HEK293 (cell line): ENCODE measurements around the gene PRG3.

Experiments
- CTCF ChIA-PET: fragments of 350-600 bp; formaldehyde crosslinking; extraction: SDS; loops from one replicate; lab custom pipeline; 2021; ENCODE audit warnings: antibody characterized with exemption; lab: Yijun Ruan, JAX
- POLR2A ChIA-PET: fragments of 300-600 bp; formaldehyde crosslinking; extraction: SDS; loops from one replicate; lab custom pipeline; 2020; ENCODE audit warnings: antibody characterized with exemption, inconsistent platforms; lab: Yijun Ruan, JAX
- H3K27ac ChIP-seq: fragments of 200-500 bp; sonication (Bioruptor generic); 2 replicates; pipeline ENCODE4 v1.5.1; 2014; ENCODE audit warnings: low read depth, low read length, control low read depth, inconsistent platforms; ENCODE audit errors: extremely low read depth
- H3K36me3 ChIP-seq, 2 experiments: fragments of 200-500 bp in 1 of 2; sonication (Bioruptor generic) in 1 of 2; 1 replicate in 1 of 2; 2 replicates in 1 of 2; pipeline ENCODE4 v1.5.1; 2014 to 2017; ENCODE audit warnings: inconsistent platforms in 2 of 2, low read length in 2 of 2; ENCODE audit not compliant: control insufficient read depth in 2 of 2, insufficient read depth in 1 of 2
- H3K4me1 ChIP-seq: fragments of 200-500 bp; sonication (Bioruptor generic); 2 replicates; pipeline ENCODE4 v1.5.1; 2014; ENCODE audit warnings: mild to moderate bottlenecking, low read length, inconsistent platforms; ENCODE audit not compliant: control insufficient read depth, insufficient read depth
- H3K4me3 ChIP-seq: 2 replicates; pipeline ENCODE4 v1.5.1; 2011; ENCODE audit warnings: low read depth, mild to moderate bottlenecking, control low read depth, low read length, moderate library complexity
- H3K9me3 ChIP-seq: fragments of 200-500 bp; sonication (Bioruptor generic); 2 replicates; pipeline ENCODE4 v1.5.1; 2014; ENCODE audit warnings: low read depth, low read length, inconsistent platforms; ENCODE audit not compliant: control insufficient read depth, insufficient read depth
- ATF2 ChIP-seq: fragments of 450-650 bp; formaldehyde crosslinking; IDR thresholded peaks from 2 replicates; pipeline ENCODE4 v1.5.1; 2016; ENCODE audit warnings: missing biosample characterization, missing genetic modification characterization, low read depth
- GLI4 ChIP-seq: fragments of 450-650 bp; formaldehyde crosslinking; IDR thresholded peaks from 2 replicates; pipeline ENCODE4 v1.5.1; 2016; ENCODE audit warnings: missing biosample characterization, missing genetic modification characterization
- IKZF3 ChIP-seq: fragments of 450-650 bp; IDR thresholded peaks from 2 replicates; pipeline ENCODE4 v1.5.0; 2018; ENCODE audit warnings: missing biosample characterization, mild to moderate bottlenecking, missing genetic modification characterization, moderate library complexity
- ZBTB49 ChIP-seq: fragments of 450-650 bp; formaldehyde crosslinking; IDR thresholded peaks from 2 replicates; pipeline ENCODE4 v1.5.1; 2016; ENCODE audit warnings: missing biosample characterization, missing genetic modification characterization, low read depth
- ZFP41 ChIP-seq: fragments of 450-650 bp; formaldehyde crosslinking; IDR thresholded peaks from 2 replicates; pipeline ENCODE4 v1.5.1; 2016; ENCODE audit warnings: missing biosample characterization, missing genetic modification characterization, borderline replicate concordance
- ZFP69B ChIP-seq: fragments of 450-650 bp; formaldehyde crosslinking; IDR thresholded peaks from 2 replicates; pipeline ENCODE4 v1.5.1; 2016; ENCODE audit warnings: missing biosample characterization, missing genetic modification characterization
- ZIC2 ChIP-seq: fragments of 450-650 bp; formaldehyde crosslinking; IDR thresholded peaks from 2 replicates; pipeline ENCODE4 v1.5.1; 2016; ENCODE audit warnings: missing biosample characterization, missing genetic modification characterization
- ZNF132 ChIP-seq: fragments of 450-650 bp; formaldehyde crosslinking; IDR thresholded peaks from 2 replicates; pipeline ENCODE4 v1.5.1; 2017; ENCODE audit warnings: missing biosample characterization, missing genetic modification characterization, borderline replicate concordance
- ZNF16 ChIP-seq: fragments of 450-650 bp; formaldehyde crosslinking; IDR thresholded peaks from 2 replicates; pipeline ENCODE4 v1.5.1; 2016; ENCODE audit warnings: low read depth, missing biosample characterization, missing genetic modification characterization
- ZNF174 ChIP-seq: fragments of 450-650 bp; formaldehyde crosslinking; IDR thresholded peaks from 2 replicates; pipeline ENCODE4 v1.5.0; 2017; ENCODE audit warnings: missing biosample characterization, mild to moderate bottlenecking, missing genetic modification characterization
- ZNF426 ChIP-seq: fragments of 450-650 bp; formaldehyde crosslinking; IDR thresholded peaks from 2 replicates; pipeline ENCODE4 v1.5.1; 2017; ENCODE audit warnings: missing biosample characterization, missing genetic modification characterization, mild to moderate bottlenecking, inconsistent platforms, moderate library complexity
- ZNF530 ChIP-seq: fragments of 450-650 bp; formaldehyde crosslinking; IDR thresholded peaks from 2 replicates; pipeline ENCODE4 v1.5.1; 2016; ENCODE audit warnings: low read depth, missing biosample characterization, missing genetic modification characterization
- ZNF639 ChIP-seq: fragments of 450-650 bp; formaldehyde crosslinking; IDR thresholded peaks from 2 replicates; pipeline ENCODE4 v1.5.1; 2016; ENCODE audit warnings: missing biosample characterization, missing genetic modification characterization
- ZNF645 ChIP-seq: fragments of 450-650 bp; formaldehyde crosslinking; IDR thresholded peaks from 2 replicates; pipeline ENCODE4; 2016; ENCODE audit warnings: missing biosample characterization, missing genetic modification characterization
- ZNF654 ChIP-seq: fragments of 450-650 bp; formaldehyde crosslinking; IDR thresholded peaks from 2 replicates; pipeline ENCODE4 v1.5.1; 2016; ENCODE audit warnings: low read depth, missing biosample characterization, missing genetic modification characterization
- ZSCAN16 ChIP-seq: fragments of 450-650 bp; formaldehyde crosslinking; IDR thresholded peaks from 2 replicates; pipeline ENCODE4 v1.5.1; 2016; ENCODE audit warnings: missing biosample characterization, missing genetic modification characterization
- ZSCAN4 ChIP-seq: fragments of 450-650 bp; formaldehyde crosslinking; IDR thresholded peaks from 2 replicates; pipeline ENCODE4 v1.5.1; 2017; ENCODE audit warnings: missing biosample characterization, missing genetic modification characterization
- TF ChIP-seq, protein P1 (sequence below): fragments of 450-650 bp; formaldehyde crosslinking; IDR thresholded peaks from 2 replicates; pipeline ENCODE4 v1.5.1; 2016; ENCODE audit warnings: missing biosample characterization, missing genetic modification characterization
- TF ChIP-seq, protein P2 (sequence below): fragments of 450-650 bp; formaldehyde crosslinking; IDR thresholded peaks from 2 replicates; pipeline ENCODE4 v1.5.1; 2016; ENCODE audit warnings: missing biosample characterization, missing genetic modification characterization

PRG3 gene

GRCh38 chr11:57330029-57330428, 50.9 kb downstream of the PRG3 start:
- TF ChIP-seq IKZF3 (no peak), ZSCAN4 (tag by site-specific recombination) (no peak), ZNF639 (tag by site-specific recombination) (no peak), ZNF16 (tag by site-specific recombination) (no peak), ZFP41 (tag by site-specific recombination) (no peak), ZNF132 (tag by site-specific recombination) (no peak), GLI4 (tag by site-specific recombination) (no peak), ZNF530 (tag by site-specific recombination) (no peak), ZNF645 (tag by site-specific recombination) (no peak)
- Histone ChIP-seq H3K4me3 (no peak overlapping the region), H3K9me3 (no peaks in the 10 kb centered on the region), H3K36me3 (peaks cover 6 to 94% of the 10 kb centered on the region in 2 experiments; a peak in 2 of 3 replicates), H3K4me1 (no peaks in the 10 kb centered on the region; the same call in 1 of the 2 replicates), H3K27ac (no peak overlapping the region)
- CTCF ChIA-PET = no interaction called here
- POLR2A ChIA-PET = interaction anchor here (0.7 kb wide), 1 partner anchor 80 kb away, joined by 6 read pairs; no protein-coding TSS in a partner anchor

DNA sequence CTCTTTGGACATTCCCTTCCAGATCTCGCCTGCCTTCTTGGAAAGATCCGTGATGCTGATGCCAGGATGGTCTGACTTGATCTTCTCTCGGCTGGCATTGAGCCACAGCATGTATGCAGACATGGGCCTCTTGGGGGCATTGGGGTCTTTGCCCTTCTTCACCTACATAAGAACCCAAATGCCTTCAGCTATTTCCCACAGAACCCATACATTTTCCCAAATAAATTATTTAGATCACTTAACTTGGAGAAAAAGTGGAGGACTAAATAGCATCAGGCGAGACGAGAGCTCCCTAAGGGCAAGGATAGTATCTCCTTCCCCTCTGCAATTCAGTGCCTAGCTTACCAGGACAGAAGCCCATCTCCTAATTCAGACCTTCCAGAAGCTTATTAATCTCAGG, 53.2 kb downstream of the PRG3 start:
- Histone ChIP-seq H3K9me3 (no peaks in the 10 kb centered on the region), H3K4me3 (no peak overlapping the region), H3K4me1 (no peaks in the 10 kb centered on the region; the same call in 1 of the 2 replicates), H3K36me3 (peaks cover 6 to 72% of the 10 kb centered on the region in 2 experiments; a peak in 2 of 3 replicates), H3K27ac (no peak overlapping the region)
- TF ChIP-seq ATF2 (tag by site-specific recombination) (no peak), ZIC2 (tag by site-specific recombination) (no peak), ZBTB49 (tag by site-specific recombination) (no peak), ZNF426 (tag by site-specific recombination) (no peak), ZNF654 (no peak), ZNF174 (tag by site-specific recombination) (no peak), ZSCAN4 (tag by site-specific recombination) (no peak), ZFP69B (tag by site-specific recombination) (no peak), ZSCAN16 (tag by site-specific recombination) (no peak)
- TF ChIP-seq, protein P1, sequence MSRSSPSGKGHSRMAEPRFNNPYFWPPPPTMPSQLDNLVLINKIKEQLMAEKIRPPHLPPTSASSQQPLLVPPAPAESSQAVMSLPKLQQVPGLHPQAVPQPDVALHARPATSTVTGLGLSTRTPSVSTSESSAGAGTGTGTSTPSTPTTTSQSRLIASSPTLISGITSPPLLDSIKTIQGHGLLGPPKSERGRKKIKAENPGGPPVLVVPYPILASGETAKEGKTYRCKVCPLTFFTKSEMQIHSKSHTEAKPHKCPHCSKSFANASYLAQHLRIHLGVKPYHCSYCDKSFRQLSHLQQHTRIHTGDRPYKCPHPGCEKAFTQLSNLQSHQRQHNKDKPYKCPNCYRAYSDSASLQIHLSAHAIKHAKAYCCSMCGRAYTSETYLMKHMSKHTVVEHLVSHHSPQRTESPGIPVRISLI (tag by site-specific recombination) = no peak
- TF ChIP-seq, protein P2, sequence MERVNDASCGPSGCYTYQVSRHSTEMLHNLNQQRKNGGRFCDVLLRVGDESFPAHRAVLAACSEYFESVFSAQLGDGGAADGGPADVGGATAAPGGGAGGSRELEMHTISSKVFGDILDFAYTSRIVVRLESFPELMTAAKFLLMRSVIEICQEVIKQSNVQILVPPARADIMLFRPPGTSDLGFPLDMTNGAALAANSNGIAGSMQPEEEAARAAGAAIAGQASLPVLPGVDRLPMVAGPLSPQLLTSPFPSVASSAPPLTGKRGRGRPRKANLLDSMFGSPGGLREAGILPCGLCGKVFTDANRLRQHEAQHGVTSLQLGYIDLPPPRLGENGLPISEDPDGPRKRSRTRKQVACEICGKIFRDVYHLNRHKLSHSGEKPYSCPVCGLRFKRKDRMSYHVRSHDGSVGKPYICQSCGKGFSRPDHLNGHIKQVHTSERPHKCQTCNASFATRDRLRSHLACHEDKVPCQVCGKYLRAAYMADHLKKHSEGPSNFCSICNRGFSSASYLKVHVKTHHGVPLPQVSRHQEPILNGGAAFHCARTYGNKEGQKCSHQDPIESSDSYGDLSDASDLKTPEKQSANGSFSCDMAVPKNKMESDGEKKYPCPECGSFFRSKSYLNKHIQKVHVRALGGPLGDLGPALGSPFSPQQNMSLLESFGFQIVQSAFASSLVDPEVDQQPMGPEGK (tag by site-specific recombination) = no peak
- CTCF ChIA-PET = no interaction called here
- POLR2A ChIA-PET = interaction anchor here (6.1 kb wide), 1 partner anchor 7 kb away, joined by 78 read pairs; the partner anchor contains the start of gene SSRP1
